ENCODE measurements around the gene CTU2. TPM values are rescaled to one million over a fixed set of nuclear protein-coding genes. Genes with fewer than 3 reads are reported as not detected.

The CTU2 gene
- total RNA-seq, 1 experiment from 2014 or later, result 39.4 TPM

DNA sequence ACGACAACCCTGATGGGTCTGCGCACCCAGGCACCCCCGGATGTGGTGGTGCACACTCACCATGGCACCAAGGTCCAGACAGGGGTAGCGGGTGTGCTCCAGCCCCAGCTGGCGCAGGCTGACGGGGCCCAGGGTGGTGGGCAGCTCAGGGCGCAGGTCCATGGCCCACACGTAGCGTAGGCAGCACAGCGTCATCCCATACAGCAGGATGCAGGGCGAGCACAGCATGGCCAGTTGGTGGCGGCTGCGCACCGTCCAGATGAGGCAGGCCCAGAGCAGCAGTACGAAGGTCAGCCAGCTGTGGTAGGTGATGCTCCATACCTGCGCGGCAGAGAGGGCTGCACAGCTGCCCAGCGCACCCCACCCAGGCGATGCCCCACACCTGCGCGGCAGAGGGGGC is 29.8 kb downstream of the CTU2 start:
- Histone ChIP-seq H4K20me1 (ENCODE audit: low read length) (no peaks in the 10 kb centered on the region), H3K4me2 (ENCODE audit: low read length) (no peak overlapping the region), H3K9ac (ENCODE audit: low read length) (no peak overlapping the region), H3K9me3 (ENCODE audit: low read length) (no peaks in the 10 kb centered on the region), H3K27me3 (ENCODE audit: low read length) (no peaks in the 10 kb centered on the region), H2AFZ (ENCODE audit: low read length) (no peak overlapping the region), H3K27ac (ENCODE audit: low read length) (no peak overlapping the region), H3K9me2 (replicated peaks; ENCODE audit: low read length) (no peaks in the 10 kb centered on the region), H3F3A (ENCODE audit: low read length, unreplicated experiment) (no peaks in the 10 kb centered on the region), H3K4me3 (ENCODE audit: low read length) (no peak overlapping the region), H3K4me1 (ENCODE audit: insufficient read depth, low read length) (no peaks in the 10 kb centered on the region), H3K79me2 (ENCODE audit: low read length) (no peaks in the 10 kb centered on the region), H3K36me3 (ENCODE audit: low read depth, low read length) (peaks cover 4% of the 10 kb centered on the region)
- BruUV-seq (replicated peaks), result no TSS peak
- intact Hi-C loops (cut with micrococcal nuclease), result loop anchor here (2.0 kb wide), 1 partner anchor 49 kb away; the partner anchor contains the start of gene PIEZO1
- ATAC-seq (no peak), DNase-seq (no peak)
- CTCF ChIA-PET, result no interaction called here
- POLR2A ChIA-PET (ENCODE audit: unreplicated experiment), result no interaction called here
- TF ChIP-seq EZH2phosphoT487 (IDR thresholded peaks at IDR 0.05; ENCODE audit: borderline replicate concordance, low read length), result no peak
- no peak for TF ChIP-seq EZH2 (IDR thresholded peaks at IDR 0.05; ENCODE audit: low read length, unreplicated experiment)
- TF ChIP-seq, protein P1, sequence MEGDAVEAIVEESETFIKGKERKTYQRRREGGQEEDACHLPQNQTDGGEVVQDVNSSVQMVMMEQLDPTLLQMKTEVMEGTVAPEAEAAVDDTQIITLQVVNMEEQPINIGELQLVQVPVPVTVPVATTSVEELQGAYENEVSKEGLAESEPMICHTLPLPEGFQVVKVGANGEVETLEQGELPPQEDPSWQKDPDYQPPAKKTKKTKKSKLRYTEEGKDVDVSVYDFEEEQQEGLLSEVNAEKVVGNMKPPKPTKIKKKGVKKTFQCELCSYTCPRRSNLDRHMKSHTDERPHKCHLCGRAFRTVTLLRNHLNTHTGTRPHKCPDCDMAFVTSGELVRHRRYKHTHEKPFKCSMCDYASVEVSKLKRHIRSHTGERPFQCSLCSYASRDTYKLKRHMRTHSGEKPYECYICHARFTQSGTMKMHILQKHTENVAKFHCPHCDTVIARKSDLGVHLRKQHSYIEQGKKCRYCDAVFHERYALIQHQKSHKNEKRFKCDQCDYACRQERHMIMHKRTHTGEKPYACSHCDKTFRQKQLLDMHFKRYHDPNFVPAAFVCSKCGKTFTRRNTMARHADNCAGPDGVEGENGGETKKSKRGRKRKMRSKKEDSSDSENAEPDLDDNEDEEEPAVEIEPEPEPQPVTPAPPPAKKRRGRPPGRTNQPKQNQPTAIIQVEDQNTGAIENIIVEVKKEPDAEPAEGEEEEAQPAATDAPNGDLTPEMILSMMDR (conservative IDR thresholded peaks at IDR 0.05; ENCODE audit: low read depth, low read length), result no peak

DNA sequence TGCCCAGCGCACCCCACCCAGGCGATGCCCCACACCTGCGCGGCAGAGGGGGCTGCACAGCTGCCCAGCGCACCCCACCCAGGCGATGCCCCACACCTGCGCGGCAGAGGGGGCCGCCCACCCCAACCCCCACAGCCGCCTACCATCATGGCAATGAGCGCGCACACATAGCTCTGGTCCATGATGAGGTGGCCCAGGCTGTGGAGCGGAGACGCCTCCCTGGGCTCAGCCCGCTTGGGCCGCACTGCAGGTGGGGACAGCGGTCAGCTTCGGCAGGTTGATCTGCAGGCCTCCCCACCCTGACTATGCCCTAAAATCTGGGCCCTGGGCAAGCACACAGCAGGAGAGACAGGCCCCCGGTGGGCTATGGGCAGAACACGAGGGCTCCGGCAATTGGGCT is 30.2 kb downstream of the CTU2 start:
- ATAC-seq (no peak), DNase-seq (no peak)
- Histone ChIP-seq H3F3A (ENCODE audit: low read length, unreplicated experiment) (no peaks in the 10 kb centered on the region), H3K4me3 (ENCODE audit: low read length) (no peak overlapping the region), H4K20me1 (ENCODE audit: low read length) (no peaks in the 10 kb centered on the region), H3K9me2 (replicated peaks; ENCODE audit: low read length) (no peaks in the 10 kb centered on the region), H3K9ac (ENCODE audit: low read length) (no peak overlapping the region), H3K4me1 (ENCODE audit: insufficient read depth, low read length) (no peaks in the 10 kb centered on the region), H3K79me2 (ENCODE audit: low read length) (no peaks in the 10 kb centered on the region), H2AFZ (ENCODE audit: low read length) (no peak overlapping the region), H3K36me3 (ENCODE audit: low read depth, low read length) (peaks cover 4% of the 10 kb centered on the region), H3K4me2 (ENCODE audit: low read length) (no peak overlapping the region), H3K9me3 (ENCODE audit: low read length) (no peaks in the 10 kb centered on the region), H3K27me3 (ENCODE audit: low read length) (no peaks in the 10 kb centered on the region), H3K27ac (ENCODE audit: low read length) (no peak overlapping the region)
- intact Hi-C loops (cut with micrococcal nuclease), result loop anchor here (2.0 kb wide), 1 partner anchor 48 kb away; the partner anchor contains the start of gene PIEZO1
- TF ChIP-seq EZH2 (IDR thresholded peaks at IDR 0.05; ENCODE audit: low read length, unreplicated experiment) (no peak), EZH2phosphoT487 (IDR thresholded peaks at IDR 0.05; ENCODE audit: borderline replicate concordance, low read length) (no peak)
- TF ChIP-seq, protein P1 (conservative IDR thresholded peaks at IDR 0.05; ENCODE audit: low read depth, low read length), result no peak
- ChIA-PET POLR2A (ENCODE audit: unreplicated experiment) (no interaction called here), CTCF (interaction anchor here (0.6 kb wide), 1 partner anchor 29 kb away, joined by 3 read pairs; no protein-coding TSS in a partner anchor)
- no TSS peak for BruUV-seq (replicated peaks)
